CD4-positive, CD25-positive, alpha-beta regulatory T cell (primary cell): ENCODE measurements around the gene CTH. TPM values are rescaled to one million over a fixed set of nuclear protein-coding genes. Genes with fewer than 3 reads are reported as not detected.

ENCODE experiments used
- ATAC-seq, 2 donors: fragments of 150-1000 bp; cut with Tn5 transposase; one replicate each; pipeline ENCODE4 v1.10.0; 2021; ENCODE audit warnings: low read depth in 2 of 2, moderate number of reproducible peaks in 2 of 2, moderate library complexity in 1 of 2
- DNase-seq, 3 donors: peaks; one replicate each; pipeline versions ENCODE4 v3.0.0 to v3.0.0-alpha.2; 2012 to 2022; ENCODE audit warnings: mixed read lengths in 1 of 3
- H3K27ac ChIP-seq: one replicate; pipeline ENCODE4 v1.7.0; 2013; ENCODE audit warnings: mild to moderate bottlenecking, low read length; ENCODE audit not compliant: insufficient read depth, poor library complexity, severe bottlenecking
- H3K27me3 ChIP-seq: one replicate; pipeline ENCODE4 v1.7.0; 2013; ENCODE audit warnings: low read length; ENCODE audit not compliant: control insufficient read depth, insufficient read depth
- H3K36me3 ChIP-seq: one replicate; pipeline ENCODE4 v1.7.0; 2013; ENCODE audit warnings: mild to moderate bottlenecking, low read length, moderate library complexity; ENCODE audit not compliant: control insufficient read depth, insufficient read depth
- H3K4me1 ChIP-seq: 2 replicates; pipeline ENCODE4 v1.7.0; 2013; ENCODE audit warnings: mild to moderate bottlenecking, low read length; ENCODE audit not compliant: insufficient read depth, control insufficient read depth, poor library complexity, severe bottlenecking
- H3K4me3 ChIP-seq: one replicate; pipeline ENCODE4 v1.7.0; 2013; ENCODE audit warnings: low read depth, mild to moderate bottlenecking, low read length, moderate library complexity
- H3K9me3 ChIP-seq, 2 experiments: 1 replicate in 1 of 2; 2 replicates in 1 of 2; pipeline ENCODE4 v1.7.0; 2013; ENCODE audit warnings: low read length in 2 of 2, mild to moderate bottlenecking in 1 of 2, moderate library complexity in 1 of 2; ENCODE audit not compliant: control insufficient read depth in 2 of 2
- H3K27ac Mint-ChIP-seq, 3 donors: one replicate each; pipeline ENCODE4 v1.8.0; 2020 to 2022; ENCODE audit warnings: mild to moderate bottlenecking in 3 of 3, mixed read lengths in 3 of 3, moderate library complexity in 2 of 3
- H3K27me3 Mint-ChIP-seq: one replicate; pipeline ENCODE4 v1.8.0; 2022; ENCODE audit warnings: mild to moderate bottlenecking, mixed read lengths
- H3K36me3 Mint-ChIP-seq: one replicate; pipeline ENCODE4 v1.8.0; 2020; ENCODE audit warnings: mixed read lengths
- H3K4me1 Mint-ChIP-seq, 4 donors: one replicate each; pipeline ENCODE4 v1.8.0; 2020 to 2022; ENCODE audit warnings: mixed read lengths in 4 of 4, mild to moderate bottlenecking in 1 of 4
- H3K4me3 Mint-ChIP-seq, 4 donors: one replicate each; pipeline ENCODE4 v1.8.0; 2020 to 2022; ENCODE audit warnings: mild to moderate bottlenecking in 4 of 4, mixed read lengths in 4 of 4, moderate library complexity in 3 of 4
- H3K9me3 Mint-ChIP-seq, 7 donors: one replicate each; pipeline ENCODE4 v1.8.0; 2020 to 2022; ENCODE audit warnings: mixed read lengths in 7 of 7, mild to moderate bottlenecking in 3 of 7, moderate library complexity in 2 of 7
- polyA plus RNA-seq, 4 donors: library from polyadenylated mRNA; unstranded; fragments of 300-500 nt; fragmentation: Illumina TruSeq; gene quantifications; one replicate each; pipeline ENCODE4 v1.2.3, GENCODE V29; 2021
- total RNA-seq: library from RNA; stranded (reverse); gene quantifications from one replicate; pipeline ENCODE4 v1.2.3, GENCODE V29; 2022

Gene CTH
- total and polyA plus RNA-seq, 5 donors from 2014 or later, result 0.71 to 4.6 (median 2.0) TPM; not detected in 1

DNA sequence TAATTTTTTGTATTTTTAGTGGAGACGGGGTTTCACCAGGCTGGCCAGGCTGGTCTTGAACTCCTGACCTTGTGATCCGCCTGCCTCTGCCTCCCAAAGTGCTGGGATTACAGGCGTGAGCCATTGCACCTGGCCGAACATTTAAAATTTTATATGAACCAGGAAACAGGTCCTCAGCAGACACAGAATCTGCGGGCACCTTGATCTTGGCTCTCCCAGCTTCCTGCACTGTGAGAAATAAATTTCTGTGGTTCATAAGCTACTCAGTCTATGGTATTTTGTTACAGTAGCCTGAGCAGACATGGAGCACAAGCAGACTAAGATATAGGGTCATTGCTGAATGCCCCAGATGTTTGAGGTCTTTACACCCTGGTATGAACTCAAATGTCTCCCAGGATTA lies 23.6 kb upstream of the CTH start:
- Histone ChIP-seq H3K4me1 (no peaks in the 10 kb centered on the region), H3K9me3 (no peaks in the 10 kb centered on the region), H3K27ac (no peak overlapping the region), H3K27me3 (peaks cover 3% of the 10 kb centered on the region), H3K36me3 (no peaks in the 10 kb centered on the region), H3K4me3 (no peak overlapping the region)
- Mint-ChIP-seq H3K4me3 (no peak overlapping the region), H3K9me3 (no peaks in the 10 kb centered on the region), H3K27ac (no peak overlapping the region), H3K27me3 (peaks cover 19% of the 10 kb centered on the region), H3K4me1 (no peaks in the 10 kb centered on the region), H3K36me3 (no peaks in the 10 kb centered on the region)
- DNase-seq, result no peak
- ATAC-seq, result no peak

DNA sequence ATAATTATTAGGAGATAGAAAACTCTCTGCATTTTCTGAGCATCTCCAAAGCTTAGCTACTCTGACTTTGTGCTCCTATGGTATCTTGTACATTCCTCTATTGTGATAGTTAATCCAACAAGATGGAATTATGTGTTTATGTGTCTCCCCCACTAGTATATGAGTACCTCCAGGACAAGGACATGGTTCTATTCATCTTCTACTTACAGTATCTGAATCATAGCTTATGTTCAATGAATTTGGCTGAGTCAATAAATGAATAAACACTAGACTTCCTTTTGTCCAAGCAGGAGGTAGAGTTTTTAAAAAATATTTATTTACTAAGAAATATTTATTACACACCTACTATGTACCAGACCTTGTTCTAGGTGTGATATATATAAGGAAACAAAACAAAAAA lies 18.4 kb upstream of the CTH start:
- H3K36me3 Mint-ChIP-seq, result no peaks in the 10 kb centered on the region
- no peak overlapping the region for H3K4me3 Mint-ChIP-seq
- H3K27ac Mint-ChIP-seq, result no peak overlapping the region
- no peaks in the 10 kb centered on the region for H3K4me1 ChIP-seq
- no peak for ATAC-seq
- H3K27ac ChIP-seq, result no peak overlapping the region
- H3K9me3 ChIP-seq, result no peaks in the 10 kb centered on the region
- no peaks in the 10 kb centered on the region for H3K36me3 ChIP-seq
- H3K9me3 Mint-ChIP-seq, result peaks cover 0 to 2% (median 0%) of the 10 kb centered on the region in 7 donors
- H3K4me3 ChIP-seq, result no peak overlapping the region
- peaks cover 9% of the 10 kb centered on the region for H3K27me3 Mint-ChIP-seq
- DNase-seq, result no peak
- peaks cover 5% of the 10 kb centered on the region for H3K27me3 ChIP-seq
- H3K4me1 Mint-ChIP-seq, result no peaks in the 10 kb centered on the region

DNA sequence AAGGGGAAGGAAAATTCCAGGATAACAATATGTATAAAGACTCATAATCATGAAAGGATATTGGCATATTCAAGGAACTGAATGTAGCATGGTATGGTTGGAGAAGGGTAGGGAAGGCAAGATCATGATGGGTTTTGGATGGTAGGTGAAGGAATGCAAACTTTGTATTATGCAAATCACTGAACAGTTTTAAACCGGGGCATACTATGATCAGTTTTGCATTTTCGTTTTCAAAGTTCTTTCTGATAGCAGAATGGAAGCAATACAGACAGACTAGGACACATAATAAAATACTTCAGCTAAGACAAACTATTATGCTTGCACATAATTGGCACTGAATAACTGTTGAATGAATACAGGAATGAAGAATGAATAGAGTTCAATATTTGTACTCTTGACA lies 14.5 kb upstream of the CTH start:
- no peak overlapping the region for H3K27ac ChIP-seq
- ATAC-seq, result no peak
- H3K4me3 ChIP-seq, result no peak overlapping the region
- H3K4me1 ChIP-seq, result no peaks in the 10 kb centered on the region
- no peaks in the 10 kb centered on the region for H3K4me1 Mint-ChIP-seq
- no peak overlapping the region for H3K27ac Mint-ChIP-seq
- no peaks in the 10 kb centered on the region for H3K36me3 ChIP-seq
- H3K36me3 Mint-ChIP-seq, result no peaks in the 10 kb centered on the region
- H3K9me3 Mint-ChIP-seq, result peaks cover 0 to 2% (median 0%) of the 10 kb centered on the region in 7 donors
- no peak for DNase-seq
- peaks cover 22% of the 10 kb centered on the region for H3K27me3 Mint-ChIP-seq
- peaks cover 2% of the 10 kb centered on the region for H3K27me3 ChIP-seq
- H3K9me3 ChIP-seq, result no peaks in the 10 kb centered on the region
- no peak overlapping the region for H3K4me3 Mint-ChIP-seq

DNA sequence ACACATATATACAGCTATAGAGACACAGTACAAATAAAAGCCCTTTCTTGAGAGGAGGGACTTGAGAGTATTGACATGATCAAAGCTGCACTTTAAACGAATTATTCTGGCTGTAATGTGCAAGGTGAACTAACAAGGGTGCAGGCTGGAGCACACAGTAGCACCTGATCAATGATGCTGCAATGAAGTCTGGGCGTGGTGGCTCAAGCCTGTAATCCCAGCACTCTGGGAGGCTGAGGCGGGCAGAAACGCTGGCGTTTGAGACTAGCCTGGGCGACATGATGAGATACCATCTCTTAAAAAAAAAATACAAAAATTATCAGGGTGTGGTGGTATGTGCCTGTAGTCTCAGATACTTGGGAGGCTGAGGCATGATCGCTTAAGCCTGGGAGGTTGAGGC lies 14.1 kb upstream of the CTH start:
- no peak overlapping the region for H3K27ac ChIP-seq
- H3K36me3 ChIP-seq, result no peaks in the 10 kb centered on the region
- DNase-seq (no peak), ATAC-seq (no peak)
- H3K4me1 ChIP-seq, result no peaks in the 10 kb centered on the region
- Mint-ChIP-seq H3K36me3 (no peaks in the 10 kb centered on the region), H3K4me3 (no peak overlapping the region), H3K4me1 (no peaks in the 10 kb centered on the region), H3K27ac (no peak overlapping the region), H3K9me3 (peaks cover 0 to 2% (median 0%) of the 10 kb centered on the region in 7 donors), H3K27me3 (peaks cover 23% of the 10 kb centered on the region)
- no peak overlapping the region for H3K4me3 ChIP-seq
- no peaks in the 10 kb centered on the region for H3K9me3 ChIP-seq
- peaks cover 2% of the 10 kb centered on the region for H3K27me3 ChIP-seq

DNA sequence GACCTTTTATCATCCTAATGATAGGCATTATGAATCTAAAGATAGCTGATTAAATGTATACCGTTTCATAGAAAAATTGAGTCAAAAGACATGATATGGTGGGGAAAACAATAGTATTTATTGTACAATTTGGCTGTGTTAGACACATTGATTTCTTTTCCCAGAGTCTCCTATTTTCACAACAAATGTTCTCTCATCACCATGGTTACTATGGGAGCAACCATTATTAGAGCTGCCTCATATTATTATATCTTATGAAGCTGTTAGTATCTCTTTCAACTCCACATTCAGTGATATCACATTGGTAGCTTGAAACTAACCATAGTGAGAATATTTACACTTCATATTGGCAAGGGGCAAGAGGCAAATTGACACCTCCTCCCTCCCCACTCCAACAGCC lies 10.7 kb upstream of the CTH start:
- Histone ChIP-seq H3K4me1 (no peaks in the 10 kb centered on the region), H3K36me3 (no peaks in the 10 kb centered on the region), H3K27ac (no peak overlapping the region), H3K9me3 (no peaks in the 10 kb centered on the region), H3K4me3 (no peak overlapping the region), H3K27me3 (peaks cover 4% of the 10 kb centered on the region)
- Mint-ChIP-seq H3K27ac (no peak overlapping the region), H3K27me3 (peaks cover 39% of the 10 kb centered on the region), H3K4me1 (no peaks in the 10 kb centered on the region), H3K9me3 (peaks cover 0 to 2% (median 0%) of the 10 kb centered on the region in 7 donors), H3K36me3 (no peaks in the 10 kb centered on the region), H3K4me3 (no peak overlapping the region)
- DNase-seq (no peak), ATAC-seq (no peak)

DNA sequence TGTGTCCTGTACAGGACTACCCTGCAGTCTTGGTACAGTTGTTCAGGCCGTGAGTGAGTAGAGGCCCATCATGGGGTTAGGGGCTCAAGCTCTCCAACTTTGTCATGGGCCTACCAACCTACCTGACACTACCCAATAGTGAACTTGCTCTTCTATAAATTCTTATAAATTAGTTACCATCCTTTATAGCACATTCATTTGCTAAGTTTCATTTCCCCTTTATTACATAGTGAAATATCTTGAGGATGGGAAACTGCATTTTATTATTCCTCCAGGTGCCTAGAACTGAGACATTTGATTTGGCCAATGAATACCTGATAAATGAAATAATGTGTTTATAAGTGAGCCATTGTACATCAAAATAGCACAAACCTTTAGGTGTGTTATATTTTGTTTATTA lies 9.1 kb upstream of the CTH start:
- Mint-ChIP-seq H3K4me1 (no peaks in the 10 kb centered on the region), H3K27ac (no peak overlapping the region)

DNA sequence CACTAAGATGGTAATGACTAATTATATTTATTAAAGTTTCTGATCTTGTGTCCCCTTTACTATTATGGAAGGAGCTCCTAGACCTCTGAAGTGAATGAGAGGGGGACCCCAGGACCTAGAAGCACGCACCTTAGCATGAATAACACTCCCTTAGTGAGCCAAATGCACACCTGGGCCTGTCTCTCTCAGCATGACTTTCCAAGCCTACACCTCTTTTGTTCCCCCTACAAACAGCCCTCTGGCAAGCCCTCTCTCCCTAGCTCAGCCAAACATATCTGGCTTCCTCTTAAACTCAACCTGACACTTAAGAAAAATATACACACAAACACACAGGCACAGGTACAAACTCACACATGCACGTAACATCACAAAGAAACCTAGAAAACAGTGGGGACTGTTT lies 7.3 kb upstream of the CTH start:
- Mint-ChIP-seq H3K9me3 (peaks cover 0 to 2% (median 0%) of the 10 kb centered on the region in 7 donors), H3K36me3 (no peaks in the 10 kb centered on the region), H3K27ac (peak overlapping the region in 1 of 3 donors; percentile 37), H3K27me3 (peaks cover 43% of the 10 kb centered on the region), H3K4me1 (no peaks in the 10 kb centered on the region), H3K4me3 (no peak overlapping the region)
- Histone ChIP-seq H3K4me3 (no peak overlapping the region), H3K36me3 (no peaks in the 10 kb centered on the region), H3K9me3 (no peaks in the 10 kb centered on the region), H3K27ac (no peak overlapping the region), H3K27me3 (peaks cover 4% of the 10 kb centered on the region), H3K4me1 (no peaks in the 10 kb centered on the region)
- ATAC-seq (no peak), DNase-seq (no peak)

More for the DNA sequence above, 9.1 kb upstream of the CTH start:
- H3K4me3 Mint-ChIP-seq, result no peak overlapping the region
- Histone ChIP-seq H3K36me3 (no peaks in the 10 kb centered on the region), H3K27ac (no peak overlapping the region), H3K27me3 (peaks cover 4% of the 10 kb centered on the region), H3K4me1 (no peaks in the 10 kb centered on the region), H3K4me3 (no peak overlapping the region), H3K9me3 (no peaks in the 10 kb centered on the region)
- DNase-seq (no peak), ATAC-seq (no peak)
- no peaks in the 10 kb centered on the region for H3K36me3 Mint-ChIP-seq
- H3K27me3 Mint-ChIP-seq, result peaks cover 43% of the 10 kb centered on the region
- peaks cover 0 to 2% (median 0%) of the 10 kb centered on the region in 7 donors for H3K9me3 Mint-ChIP-seq

DNA sequence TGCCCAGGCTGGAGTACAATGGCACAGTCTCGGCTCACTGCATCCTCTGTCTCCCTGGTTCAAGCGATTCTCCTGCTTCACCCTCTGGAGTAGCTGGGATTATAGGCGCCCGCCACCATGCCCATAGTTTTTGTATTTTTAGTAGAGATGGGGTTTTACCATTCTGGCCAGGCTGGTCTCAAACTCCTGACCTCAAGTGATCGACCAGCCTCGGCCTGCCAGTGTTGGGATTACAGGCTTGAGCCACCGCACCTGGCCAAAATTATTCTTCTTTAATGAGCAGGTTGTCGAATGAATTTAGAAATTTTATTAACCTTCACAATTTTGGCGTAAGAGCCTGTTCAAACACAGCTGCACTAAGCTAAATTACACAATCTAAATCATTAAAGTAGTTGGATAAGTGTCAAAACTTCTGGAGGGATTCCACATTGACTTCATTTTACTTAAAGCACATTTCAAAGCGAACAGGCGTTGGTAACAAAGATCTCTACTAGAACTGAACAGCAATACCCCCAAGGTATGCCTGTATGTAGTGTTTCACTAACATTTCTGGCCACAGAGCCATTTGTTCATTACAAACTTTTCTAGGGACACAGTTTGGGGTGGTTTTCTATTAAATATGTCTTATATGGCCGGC lies 5.2 kb upstream of the CTH start:
- Histone ChIP-seq H3K9me3 (no peaks in the 10 kb centered on the region), H3K4me1 (peaks cover 6% of the 10 kb centered on the region), H3K27ac (no peak overlapping the region), H3K36me3 (no peaks in the 10 kb centered on the region), H3K4me3 (no peak overlapping the region), H3K27me3 (peaks cover 4% of the 10 kb centered on the region)
- H3K9me3 Mint-ChIP-seq, result peaks cover 0 to 2% (median 0%) of the 10 kb centered on the region in 7 donors
- peaks cover 32% of the 10 kb centered on the region for H3K27me3 Mint-ChIP-seq
- no peak for DNase-seq
- no peak for ATAC-seq
- peaks cover 4 to 9% (median 8%) of the 10 kb centered on the region in 4 donors for H3K4me1 Mint-ChIP-seq
- no peaks in the 10 kb centered on the region for H3K36me3 Mint-ChIP-seq
- no peak overlapping the region for H3K4me3 Mint-ChIP-seq
- no peak overlapping the region for H3K27ac Mint-ChIP-seq
